ENCODE measurements around the gene TOP2A.
"Not testable (repeated sequence)": the region's sequence is repeated elsewhere in the genome, so short reads cannot be mapped to it uniquely, and the experiment has no call there.

- not testable (repeated sequence) for TF ChIP-seq ZNF274 (IDR thresholded peaks at IDR 0.05; ENCODE audit: low read depth, low read length); YY1 (IDR thresholded peaks at IDR 0.05; ENCODE audit: insufficient read depth, insufficient read length)
These were observed 45.1 kb downstream of the TOP2A start for GRCh38 chr17:40372644-40373043.

All from NT2/D1 (cell line).